ENCODE results near the gene SYNM.
A peak's percentile ranks its signal among the peaks of the same experiment; 100 is the strongest.

SYNM gene

DNA sequence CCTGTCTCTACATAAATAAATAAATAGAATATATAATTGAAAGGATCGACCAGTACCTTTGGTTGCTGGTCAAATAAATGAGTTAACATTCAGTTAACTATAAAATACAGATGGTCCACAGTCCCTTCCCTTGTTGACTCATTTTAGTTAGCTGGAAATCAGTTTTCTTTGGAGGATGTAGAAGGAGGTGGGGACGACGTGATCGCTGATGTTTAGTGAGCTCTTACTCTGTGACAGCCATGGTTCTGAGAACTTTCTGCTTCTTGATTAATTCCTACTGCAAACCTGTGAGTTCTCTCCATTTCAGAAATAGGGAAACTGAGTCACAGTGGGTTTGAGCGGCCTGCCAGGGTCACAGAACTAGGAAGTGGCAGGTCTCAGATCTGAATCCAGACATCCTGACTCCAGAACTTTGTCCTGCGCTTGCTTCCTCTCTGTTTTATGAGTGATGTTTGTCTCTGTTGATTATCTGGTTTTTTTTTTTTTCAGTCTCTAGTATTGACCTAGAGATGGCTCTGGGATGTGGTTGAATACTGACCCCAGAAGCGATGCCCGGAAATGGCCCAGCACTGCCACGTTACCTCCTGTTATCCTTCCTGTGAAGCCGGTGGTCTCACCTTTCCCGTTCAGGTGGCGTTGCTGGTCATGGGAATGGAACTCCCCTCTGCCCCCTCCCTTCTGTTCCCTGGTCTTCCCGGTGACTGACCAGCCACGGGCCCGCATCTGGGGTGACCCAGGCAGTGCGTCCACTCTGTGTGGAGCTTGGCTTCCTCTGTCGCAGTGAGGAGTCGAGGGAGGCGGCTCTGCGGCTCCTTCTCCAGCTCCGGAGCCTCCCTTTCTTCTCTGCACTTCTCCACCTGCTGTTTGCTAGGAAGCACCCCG is 18.2 kb downstream of the SYNM start:
- no peak for DNase-seq

GRCh38 chr15:99123713-99124451 is 19.0 kb downstream of the SYNM start:
- DNase-seq: no peak

DNA sequence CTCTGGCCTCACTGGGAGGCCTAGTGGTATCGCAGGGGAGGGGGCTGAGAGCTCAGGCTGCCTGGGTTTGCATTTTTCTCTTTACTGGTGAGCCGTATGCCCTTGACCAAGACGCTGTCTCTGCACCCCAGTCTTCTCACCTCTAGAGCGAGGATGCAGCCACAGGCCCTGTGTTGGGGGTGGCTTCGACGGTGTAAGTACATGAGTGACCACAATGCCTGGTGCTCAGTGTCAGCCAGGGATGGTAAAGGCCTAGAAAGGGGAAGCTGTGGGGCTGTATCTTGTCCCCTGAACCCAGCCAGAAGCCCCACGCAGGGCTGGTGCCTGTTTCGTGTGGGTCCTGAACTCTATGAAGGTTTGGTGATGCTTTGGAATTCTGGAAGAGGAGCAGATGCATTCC is 19.8 kb downstream of the SYNM start:
- DNase-seq: no peak

DNA sequence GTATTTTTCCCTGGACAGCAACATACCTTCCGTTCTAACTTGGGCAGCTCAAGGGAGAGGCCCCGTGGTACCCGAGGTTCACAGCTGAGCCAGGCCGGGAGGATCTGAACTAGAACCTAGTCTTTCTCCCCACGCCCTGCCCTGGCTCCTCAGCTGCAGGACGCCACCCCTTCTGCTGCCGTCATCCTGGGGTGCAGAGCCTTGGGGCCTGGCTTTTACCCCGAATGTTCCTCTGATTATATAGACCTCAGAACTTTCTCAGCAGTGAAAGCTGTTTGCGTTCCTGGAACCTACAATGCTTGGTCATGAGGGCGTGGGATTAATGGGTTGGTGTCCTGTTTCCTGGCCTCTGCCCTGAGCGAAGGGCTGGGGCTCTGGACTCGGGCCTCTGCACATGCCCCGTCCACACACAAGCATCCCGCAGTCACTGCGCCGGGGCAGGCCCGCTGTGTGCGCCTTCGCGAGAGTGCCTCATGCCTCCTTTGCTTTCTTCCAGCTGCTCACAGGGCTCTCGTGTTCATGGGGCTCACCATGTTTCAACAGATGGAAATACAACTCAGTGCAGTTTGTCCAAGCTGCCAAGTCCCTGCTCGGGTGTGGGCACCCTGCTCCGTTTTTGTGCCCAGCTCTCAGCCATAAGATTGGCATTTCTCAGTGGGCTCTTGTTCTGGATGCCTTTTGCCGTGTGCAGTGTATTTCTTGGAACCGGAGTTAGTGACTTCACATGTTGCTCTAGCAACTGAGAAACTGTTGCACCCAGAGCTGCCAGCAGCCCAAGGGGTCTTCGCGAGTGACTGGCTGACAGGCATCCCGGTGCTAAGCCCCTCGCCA is 20.4 kb downstream of the SYNM start:
- no peak for DNase-seq

DNA sequence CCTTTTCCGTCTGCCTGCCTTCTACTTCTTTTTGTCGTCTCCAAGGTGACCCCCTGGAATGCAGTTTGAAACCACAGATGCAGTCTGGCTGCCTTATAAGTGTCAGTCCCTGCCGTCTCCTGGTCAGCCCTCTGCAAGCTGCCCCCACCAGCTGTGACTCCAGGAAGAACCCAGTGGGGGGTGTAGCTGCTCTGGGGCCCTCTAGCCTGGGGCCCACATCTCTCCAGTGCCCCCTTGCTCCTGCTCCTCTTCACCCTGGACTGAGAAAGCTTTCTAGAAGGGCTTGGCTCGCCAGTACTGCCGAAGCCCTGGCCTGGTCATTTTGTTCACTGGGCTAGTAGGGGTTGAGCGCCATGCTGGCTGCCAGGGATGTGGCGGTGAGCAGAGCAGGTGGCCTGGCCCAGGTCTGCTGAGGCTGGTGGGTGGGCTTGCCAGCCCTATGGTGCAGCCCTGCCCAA is 21.3 kb downstream of the SYNM start:
- DNase-seq: no peak

DNA sequence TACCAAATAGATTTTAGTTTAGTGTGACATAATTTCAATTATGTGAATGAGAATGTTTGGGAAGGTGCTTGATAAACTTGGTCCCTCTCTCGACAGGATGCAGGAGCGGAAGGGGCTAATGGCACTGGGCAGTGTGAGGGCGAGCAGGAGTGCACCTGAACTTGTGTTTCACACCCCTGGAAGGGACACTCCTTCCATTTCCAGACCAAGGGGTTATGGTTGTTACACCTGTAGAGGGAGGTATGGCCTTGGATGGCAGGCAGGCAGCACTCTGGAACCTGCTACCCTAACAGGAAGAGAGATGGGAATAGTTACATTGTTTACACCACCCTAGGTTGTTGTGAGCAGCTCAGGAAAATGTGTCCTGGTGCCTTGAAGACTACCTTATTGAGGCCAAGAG is 22.1 kb downstream of the SYNM start:
- DNase-seq: no peak

GRCh38 chr15:99127773-99128172 is 22.9 kb downstream of the SYNM start:
- no peak for DNase-seq

DNA sequence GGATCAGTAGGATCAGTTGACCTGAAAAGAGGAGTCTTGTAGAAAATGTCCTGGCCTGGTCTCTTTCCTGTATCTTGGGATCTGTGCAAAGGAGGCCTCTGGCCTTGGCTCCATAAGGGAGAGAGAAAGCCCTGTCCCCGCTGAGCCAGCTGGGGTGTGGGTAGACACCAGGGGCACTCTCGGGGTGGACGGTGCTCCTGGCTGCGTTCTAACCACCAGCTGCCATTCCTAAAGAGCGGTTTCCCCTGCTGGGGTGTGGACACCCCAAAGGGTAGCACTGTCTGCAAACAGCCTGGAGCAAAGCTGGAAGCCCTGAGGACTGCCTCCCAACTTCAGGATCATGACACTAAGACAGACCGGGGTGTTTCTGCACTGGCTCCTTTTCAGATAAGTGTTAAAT is 23.5 kb downstream of the SYNM start:
- DNase-seq: no peak

- DNase-seq: no peak
Measured at GRCh38 chr15:99129644-99130043, 24.8 kb downstream of the SYNM start.

GRCh38 chr15:99130314-99130713 is 25.4 kb downstream of the SYNM start:
- no peak for DNase-seq

- DNase-seq: no peak
Measured at GRCh38 chr15:99130765-99131440, 26.0 kb downstream of the SYNM start.

- DNase-seq: no peak
Measured at GRCh38 chr15:99131441-99132023, 26.7 kb downstream of the SYNM start.

DNA sequence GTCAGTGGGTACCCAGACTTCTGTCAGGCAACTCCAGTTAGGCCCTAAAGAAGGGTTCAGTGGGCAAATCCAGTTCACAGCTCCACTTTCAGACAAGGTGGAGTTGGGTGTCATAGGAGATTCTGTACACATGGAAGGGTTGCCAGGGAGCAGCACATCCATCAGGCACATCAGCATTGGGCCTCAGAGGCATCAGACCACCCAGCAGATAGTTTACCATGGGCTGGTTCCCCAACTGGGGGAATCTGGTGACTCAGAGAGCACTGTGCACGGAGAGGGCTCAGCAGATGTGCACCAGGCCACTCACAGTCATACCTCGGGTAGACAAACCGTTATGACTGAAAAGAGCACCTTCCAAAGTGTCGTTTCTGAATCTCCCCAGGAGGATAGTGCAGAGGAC is 27.2 kb downstream of the SYNM start:
- DNase-seq: no peak

GRCh38 chr15:99132634-99133287 is 27.9 kb downstream of the SYNM start:
- DNase-seq: no peak

DNA sequence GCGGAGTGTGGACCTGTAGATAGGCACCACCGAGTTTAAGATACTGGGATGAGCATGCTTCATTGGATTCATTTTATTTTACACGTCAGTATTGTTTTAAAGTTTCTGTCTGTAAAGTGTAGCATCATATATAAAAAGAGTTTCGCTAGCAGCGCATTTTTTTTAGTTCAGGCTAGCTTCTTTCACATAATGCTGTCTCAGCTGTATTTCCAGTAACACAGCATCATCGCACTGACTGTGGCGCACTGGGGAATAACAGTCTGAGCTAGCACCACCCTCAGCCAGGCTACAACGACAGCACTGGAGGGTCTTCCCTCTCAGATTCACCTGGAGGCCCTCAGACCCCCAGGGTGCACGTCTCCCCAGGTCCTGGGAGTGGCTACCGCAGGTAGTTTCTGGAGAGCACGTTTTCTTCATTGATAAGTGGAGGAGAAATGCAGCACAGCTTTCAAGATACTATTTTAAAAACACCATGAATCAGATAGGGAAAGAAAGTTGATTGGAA is 29.5 kb downstream of the SYNM start:
- DNase-seq: no peak

- peak in 1 of 5 donors; percentile 7 for DNase-seq
Measured at GRCh38 chr15:99135194-99135593, 30.3 kb downstream of the SYNM start.

DNA sequence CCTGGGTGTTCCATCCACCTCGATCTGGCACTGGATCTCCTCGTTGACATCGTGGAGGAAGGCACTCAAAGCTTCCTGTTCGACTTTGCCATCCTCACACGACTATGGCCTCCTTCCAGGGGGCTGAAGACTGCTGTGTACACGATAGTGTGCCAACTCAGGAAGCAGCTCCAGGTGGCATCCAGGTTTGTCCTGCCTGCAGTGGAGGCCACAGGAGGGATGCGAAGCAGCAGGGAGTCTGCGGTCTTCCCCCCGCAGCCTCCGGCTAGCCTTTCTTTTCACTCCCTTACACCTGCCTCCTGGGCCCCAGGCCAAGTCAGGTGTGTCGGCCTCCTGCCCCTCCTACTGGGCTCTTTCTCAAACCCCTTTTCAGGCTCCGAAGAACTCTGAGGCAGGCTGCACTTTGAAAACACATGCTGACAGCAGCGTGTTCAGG is 32.2 kb downstream of the SYNM start:
- DNase-seq: no peak

DNA sequence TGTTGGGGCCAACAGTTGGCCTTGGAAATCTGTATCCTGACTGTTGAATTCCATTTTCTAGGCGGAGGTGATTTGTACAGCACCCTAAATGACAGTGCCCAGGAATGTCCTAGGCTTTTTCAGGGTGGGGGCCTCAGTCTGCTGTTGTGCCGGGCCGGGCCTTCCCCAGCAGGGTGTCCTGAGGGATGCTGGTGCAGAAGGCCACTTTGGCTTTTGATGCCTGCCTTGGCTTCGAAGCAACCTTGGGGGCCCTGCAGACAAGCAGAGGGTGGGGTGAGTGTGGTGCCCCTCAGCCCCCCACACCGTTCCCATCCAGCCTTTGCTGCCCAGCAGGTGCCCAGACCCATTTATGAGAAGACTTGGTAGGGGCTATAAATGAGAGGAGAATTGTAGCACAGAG is 33.0 kb downstream of the SYNM start:
- no peak for DNase-seq

- no peak for DNase-seq
Measured at GRCh38 chr15:99138491-99138982, 33.7 kb downstream of the SYNM start.

DNA sequence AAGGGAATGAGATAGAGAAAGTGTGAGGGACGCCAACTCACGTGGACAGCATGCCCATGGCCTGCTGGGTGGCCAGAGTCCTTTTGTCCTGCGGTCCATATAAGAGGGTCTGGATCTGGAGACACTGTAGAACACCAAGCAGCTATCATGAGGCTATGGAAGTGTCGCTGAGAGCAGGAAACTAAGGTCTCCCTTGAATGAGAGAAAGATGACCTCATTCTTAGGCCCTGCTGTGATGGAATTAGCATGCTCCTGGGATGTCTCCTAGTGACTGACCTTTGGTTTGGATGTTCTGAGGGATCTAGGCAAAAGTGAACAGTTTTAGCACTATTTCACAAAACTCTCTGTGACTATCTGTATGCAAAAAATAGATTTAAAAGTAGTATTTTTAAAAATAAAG is 34.4 kb downstream of the SYNM start:
- DNase-seq: no peak

GRCh38 chr15:99140590-99140989 is 35.7 kb downstream of the SYNM start:
- DNase-seq: no peak

All from T-helper 1 cell (primary cell).